Neural crest cell (in vitro differentiated cells): ENCODE data around the gene RIBC2. TPM values are rescaled to one million over a fixed set of nuclear protein-coding genes. Genes with fewer than 3 reads are reported as not detected.

Experiments
- DNase-seq: peaks from one replicate; pipeline ENCODE4 v3.0.0; 2021; ENCODE audit warnings: low read depth, mixed read lengths, low spot score
- H3K27ac Mint-ChIP-seq: one replicate; pipeline ENCODE4 v1.8.0; 2021; ENCODE audit warnings: mild to moderate bottlenecking, mixed read lengths; ENCODE audit not compliant: unreplicated experiment
- H3K27me3 Mint-ChIP-seq: 2 replicates; pipeline ENCODE4 v1.8.0; 2021; ENCODE audit warnings: low read depth, mild to moderate bottlenecking, mixed read lengths
- H3K36me3 Mint-ChIP-seq: 2 replicates; pipeline ENCODE4 v1.8.0; 2021; ENCODE audit warnings: low read depth, mild to moderate bottlenecking, mixed read lengths
- H3K4me1 Mint-ChIP-seq: 2 replicates; pipeline ENCODE4 v1.8.0; 2021; ENCODE audit warnings: mixed read lengths
- H3K4me3 Mint-ChIP-seq: one replicate; pipeline ENCODE4 v1.8.0; 2021; ENCODE audit warnings: mild to moderate bottlenecking, mixed read lengths
- H3K9me3 Mint-ChIP-seq: 2 replicates; pipeline ENCODE4 v1.8.0; 2021; ENCODE audit warnings: mixed read lengths
- total RNA-seq: library from RNA; stranded (reverse); gene quantifications from 2 replicates; pipeline ENCODE4 v1.2.1, GENCODE V29; 2021
- TF ChIP-seq, protein P1 (sequence below): fragments of 200-600 bp; sonication (generic); conservative IDR thresholded peaks from 2 replicates; pipeline ENCODE4 v1.5.0; 2021; ENCODE audit warnings: antibody characterized with exemption, mild to moderate bottlenecking

The RIBC2 gene
- total RNA-seq, 1 donor from 2014 or later, result 7.6 TPM

DNA sequence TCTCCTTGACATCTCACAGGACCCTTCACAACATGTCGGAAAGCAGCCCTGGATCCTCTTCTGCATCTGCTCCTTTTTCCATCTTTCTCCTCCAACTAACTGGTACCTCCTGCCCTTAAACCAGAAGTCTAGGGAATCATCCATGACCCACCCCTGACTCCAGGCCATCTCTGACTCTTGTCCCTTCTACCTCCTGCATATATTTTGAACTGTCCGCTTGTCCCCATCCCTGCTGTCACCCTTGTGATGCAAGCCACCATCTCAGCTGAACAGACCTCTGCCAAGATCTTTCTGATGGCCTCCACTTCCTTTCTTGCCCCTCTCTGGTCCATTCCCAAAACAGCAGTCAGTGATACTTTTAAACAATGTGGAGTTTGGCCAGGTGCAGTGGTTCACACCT, 7.0 kb downstream of the RIBC2 start:
- H3K27me3 Mint-ChIP-seq, result no peaks in the 10 kb centered on the region
- H3K4me3 Mint-ChIP-seq, result no peak overlapping the region
- peaks cover 3% of the 10 kb centered on the region for H3K4me1 Mint-ChIP-seq
- peaks cover 29% of the 10 kb centered on the region for H3K36me3 Mint-ChIP-seq
- peaks cover 7% of the 10 kb centered on the region for H3K9me3 Mint-ChIP-seq
- H3K27ac Mint-ChIP-seq, result no peak overlapping the region
- DNase-seq, result no peak
- TF ChIP-seq, protein P1, sequence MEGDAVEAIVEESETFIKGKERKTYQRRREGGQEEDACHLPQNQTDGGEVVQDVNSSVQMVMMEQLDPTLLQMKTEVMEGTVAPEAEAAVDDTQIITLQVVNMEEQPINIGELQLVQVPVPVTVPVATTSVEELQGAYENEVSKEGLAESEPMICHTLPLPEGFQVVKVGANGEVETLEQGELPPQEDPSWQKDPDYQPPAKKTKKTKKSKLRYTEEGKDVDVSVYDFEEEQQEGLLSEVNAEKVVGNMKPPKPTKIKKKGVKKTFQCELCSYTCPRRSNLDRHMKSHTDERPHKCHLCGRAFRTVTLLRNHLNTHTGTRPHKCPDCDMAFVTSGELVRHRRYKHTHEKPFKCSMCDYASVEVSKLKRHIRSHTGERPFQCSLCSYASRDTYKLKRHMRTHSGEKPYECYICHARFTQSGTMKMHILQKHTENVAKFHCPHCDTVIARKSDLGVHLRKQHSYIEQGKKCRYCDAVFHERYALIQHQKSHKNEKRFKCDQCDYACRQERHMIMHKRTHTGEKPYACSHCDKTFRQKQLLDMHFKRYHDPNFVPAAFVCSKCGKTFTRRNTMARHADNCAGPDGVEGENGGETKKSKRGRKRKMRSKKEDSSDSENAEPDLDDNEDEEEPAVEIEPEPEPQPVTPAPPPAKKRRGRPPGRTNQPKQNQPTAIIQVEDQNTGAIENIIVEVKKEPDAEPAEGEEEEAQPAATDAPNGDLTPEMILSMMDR, result no peak

DNA sequence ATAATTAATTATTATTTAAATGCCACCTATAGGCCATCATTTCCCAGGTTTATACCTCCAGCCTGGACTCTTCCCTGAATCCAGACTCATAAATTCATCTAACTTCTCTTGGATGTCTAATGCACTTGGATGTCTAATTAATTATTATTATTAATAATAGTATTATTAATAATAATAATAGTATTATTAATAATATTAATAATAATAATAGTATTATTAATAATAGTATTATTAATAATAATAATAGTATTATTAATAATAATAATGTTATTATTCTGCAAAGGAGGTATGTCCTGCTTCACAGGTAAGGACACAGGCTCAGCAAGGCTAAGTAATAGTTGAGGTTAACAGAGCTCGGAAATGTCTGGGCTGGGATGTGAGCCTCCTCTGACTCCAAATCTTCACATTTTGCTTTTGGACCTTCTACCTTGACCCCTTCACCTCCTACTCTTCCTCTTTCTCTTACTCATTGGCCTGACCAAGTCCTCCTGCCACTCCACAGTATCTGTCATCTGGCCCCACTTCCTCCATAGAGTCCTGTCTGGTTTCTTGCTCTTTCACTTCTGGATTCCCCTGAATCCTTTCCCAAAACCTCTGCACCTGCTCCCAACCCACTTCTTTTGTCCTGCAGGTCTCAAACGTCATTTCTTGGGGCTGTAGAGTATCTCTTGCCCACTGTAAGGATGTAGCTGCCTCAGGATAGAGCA, 8.0 kb downstream of the RIBC2 start:
- TF ChIP-seq, protein P1, result no peak
- Mint-ChIP-seq H3K36me3 (peaks cover 26% of the 10 kb centered on the region), H3K4me1 (peaks cover 3% of the 10 kb centered on the region), H3K4me3 (no peak overlapping the region), H3K27me3 (no peaks in the 10 kb centered on the region), H3K27ac (no peak overlapping the region), H3K9me3 (peaks cover 7% of the 10 kb centered on the region)
- DNase-seq, result no peak

DNA sequence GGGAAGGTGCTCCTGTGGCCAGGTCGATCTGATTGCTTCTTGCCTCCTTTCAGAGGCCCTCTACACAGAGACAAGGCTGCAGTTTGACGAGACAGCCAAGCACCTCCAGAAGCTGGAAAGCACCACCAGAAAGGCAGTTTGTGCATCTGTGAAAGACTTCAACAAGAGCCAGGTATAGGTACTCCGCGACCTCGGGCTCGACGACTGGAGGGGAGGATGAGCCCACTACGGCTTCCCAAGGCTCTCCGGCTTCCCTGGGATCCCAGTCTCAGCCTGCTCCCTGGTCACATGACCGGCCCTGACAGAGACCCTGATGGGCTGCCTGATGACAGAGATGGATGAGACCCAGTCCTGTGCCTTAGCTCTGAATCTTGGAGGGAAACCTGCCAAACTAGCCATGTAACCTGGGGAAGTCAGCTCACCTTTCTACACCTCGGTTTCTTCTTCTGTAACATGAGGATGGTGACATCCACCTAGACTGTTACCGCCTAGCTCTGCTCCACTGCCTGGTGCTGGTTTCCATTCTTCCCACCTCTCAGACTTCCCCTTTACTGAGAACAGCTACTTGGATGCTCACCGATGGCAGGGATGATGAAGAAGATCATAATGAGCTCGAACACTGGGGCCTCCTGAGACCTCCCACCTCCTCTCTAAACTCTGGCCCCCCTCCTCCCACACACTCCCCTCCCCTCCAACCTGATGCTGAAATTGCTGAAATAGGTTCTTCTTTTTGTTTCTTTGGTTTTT, 8.9 kb downstream of the RIBC2 start:
- H3K27me3 Mint-ChIP-seq, result no peaks in the 10 kb centered on the region
- no peak overlapping the region for H3K27ac Mint-ChIP-seq
- peaks cover 13% of the 10 kb centered on the region for H3K9me3 Mint-ChIP-seq
- H3K36me3 Mint-ChIP-seq, result peaks cover 28% of the 10 kb centered on the region
- peaks cover 3% of the 10 kb centered on the region for H3K4me1 Mint-ChIP-seq
- TF ChIP-seq, protein P1, result no peak
- no peak overlapping the region for H3K4me3 Mint-ChIP-seq
- DNase-seq, result no peak

DNA sequence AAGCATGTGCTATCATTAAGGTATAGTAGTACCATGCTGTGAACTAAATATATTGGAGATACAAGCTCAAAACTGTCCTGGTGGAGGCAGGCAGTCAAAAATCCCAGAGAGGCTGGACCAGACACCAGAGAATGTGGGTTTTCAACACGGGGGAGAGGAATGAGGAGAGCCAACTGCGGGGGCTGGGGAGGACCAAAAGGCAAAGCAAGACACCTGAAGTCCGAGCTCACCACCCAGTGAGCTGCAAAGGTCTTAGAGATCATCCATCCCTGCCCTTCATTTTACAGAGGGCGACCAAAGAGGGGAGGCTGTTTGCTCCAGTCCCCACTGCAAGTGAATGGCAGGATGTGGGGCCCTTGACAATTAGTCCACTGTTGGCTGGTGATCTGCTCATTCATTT, 10.0 kb downstream of the RIBC2 start:
- TF ChIP-seq, protein P1, result no peak
- Mint-ChIP-seq H3K27ac (no peak overlapping the region), H3K36me3 (peaks cover 22% of the 10 kb centered on the region), H3K4me1 (peaks cover 3% of the 10 kb centered on the region), H3K27me3 (no peaks in the 10 kb centered on the region), H3K9me3 (peaks cover 13% of the 10 kb centered on the region), H3K4me3 (no peak overlapping the region)
- DNase-seq, result no peak

DNA sequence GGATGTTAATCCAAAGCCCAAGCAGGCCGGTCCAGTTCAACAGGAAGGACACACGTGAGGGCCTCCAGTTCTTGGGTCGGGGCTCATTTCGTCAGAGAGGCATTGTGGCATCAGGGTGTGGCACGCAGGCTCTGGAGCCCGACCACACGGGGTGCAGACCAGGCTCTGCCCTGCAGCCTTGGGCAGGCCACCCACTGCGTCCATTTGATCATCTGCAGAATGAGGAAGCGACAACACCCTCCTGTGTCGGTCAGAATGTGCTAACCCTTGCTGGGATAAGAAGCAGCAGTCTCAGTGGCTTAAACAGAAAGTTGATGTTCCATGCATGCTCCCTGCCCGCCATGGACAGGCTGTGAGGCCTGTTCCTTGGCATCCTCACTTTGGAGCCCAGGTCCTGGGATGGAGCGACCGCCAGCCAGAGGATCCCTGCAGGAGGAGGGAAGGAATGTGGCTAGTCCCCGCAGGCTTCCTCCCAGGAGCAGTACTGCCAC, 10.8 kb downstream of the RIBC2 start:
- Mint-ChIP-seq H3K27ac (no peak overlapping the region), H3K4me3 (no peak overlapping the region), H3K27me3 (no peaks in the 10 kb centered on the region), H3K9me3 (peaks cover 6% of the 10 kb centered on the region), H3K4me1 (peaks cover 3% of the 10 kb centered on the region), H3K36me3 (peaks cover 14% of the 10 kb centered on the region)
- no peak for DNase-seq
- TF ChIP-seq, protein P1, result no peak
